Fibroblast of lung (primary cell): ENCODE results near the gene SCAPER. TPM values are rescaled to one million over a fixed set of nuclear protein-coding genes. Genes with fewer than 3 reads are reported as not detected.

Experiments
- DNase-seq, 2 donors: peaks; one replicate each; pipeline versions ENCODE4 v3.0.0 to v3.0.0-alpha.2; 2010; ENCODE audit warnings: low read depth in 2 of 2
- H2AFZ ChIP-seq: 2 replicates; pipeline ENCODE4 v1.5.1; 2012; ENCODE audit warnings: low read length, control low read depth, inconsistent platforms
- H3K27ac ChIP-seq: 2 replicates; pipeline ENCODE4 v1.5.1; 2011; ENCODE audit warnings: low read length, control low read depth; ENCODE audit not compliant: insufficient read depth
- H3K27me3 ChIP-seq: 2 replicates; pipeline ENCODE4 v1.5.1; 2011; ENCODE audit warnings: mild to moderate bottlenecking, low read length; ENCODE audit not compliant: control insufficient read depth, insufficient read depth
- H3K36me3 ChIP-seq: 2 replicates; pipeline ENCODE4 v1.5.1; 2011; ENCODE audit warnings: low read length; ENCODE audit not compliant: control insufficient read depth, insufficient read depth
- H3K4me1 ChIP-seq: 2 replicates; pipeline ENCODE4 v1.5.1; 2011; ENCODE audit warnings: low read length; ENCODE audit not compliant: control insufficient read depth, insufficient read depth; ENCODE audit errors: extremely low read depth
- H3K4me2 ChIP-seq: 2 replicates; pipeline ENCODE4 v1.5.1; 2011; ENCODE audit warnings: low read length, control low read depth; ENCODE audit not compliant: insufficient read depth; ENCODE audit errors: extremely low read depth
- H3K4me3 ChIP-seq, 4 experiments: fragments of 200-600 bp in 1 of 4; sonication (generic) in 1 of 4; replicated peaks in 1 of 4; 2 replicates each; pipeline ENCODE4 v1.5.1; 2011 to 2016; ENCODE audit warnings: low read length in 4 of 4, low read depth in 3 of 4, mild to moderate bottlenecking in 3 of 4, control low read depth in 2 of 4, inconsistent platforms in 1 of 4, mixed read lengths in 1 of 4; ENCODE audit not compliant: insufficient read depth in 1 of 4; ENCODE audit errors: control extremely low read depth in 1 of 4
- H3K79me2 ChIP-seq: 2 replicates; pipeline ENCODE4 v1.5.1; 2012; ENCODE audit warnings: mild to moderate bottlenecking, low read length, inconsistent platforms; ENCODE audit not compliant: control insufficient read depth, insufficient read depth
- H3K9ac ChIP-seq: 2 replicates; pipeline ENCODE4 v1.5.1; 2011; ENCODE audit warnings: mild to moderate bottlenecking, low read length, control low read depth; ENCODE audit not compliant: insufficient read depth
- H3K9me3 ChIP-seq: 2 replicates; pipeline ENCODE4 v1.5.1; 2012; ENCODE audit warnings: low read depth, low read length; ENCODE audit not compliant: control insufficient read depth, insufficient read depth
- H4K20me1 ChIP-seq: 2 replicates; pipeline ENCODE4 v1.5.1; 2011; ENCODE audit warnings: low read length; ENCODE audit not compliant: control insufficient read depth, insufficient read depth; ENCODE audit errors: extremely low read depth
- EZH2 ChIP-seq: IDR thresholded peaks from 2 replicates; pipeline ENCODE4 v1.5.1; 2012; ENCODE audit warnings: low read length, control low read depth, mild to moderate bottlenecking; ENCODE audit errors: missing control alignments
- polyA plus RNA-seq, 2 donors: library from polyadenylated mRNA; depleted of rRNA in 1 of 2; stranded (reverse) in 1 of 2; unstranded in 1 of 2; fragments of >200 nt; gene quantifications; 2 replicates each; pipeline ENCODE4 v1.2.1, GENCODE V29; 2011 to 2012; ENCODE audit warnings: missing spikeins in 1 of 2
- total RNA-seq: library from RNA; depleted of rRNA; stranded (reverse); fragments of >200 nt; gene quantifications from 2 replicates; pipeline ENCODE4 v1.2.1, GENCODE V29; 2014
- TF ChIP-seq, protein P1 (sequence below), 2 donors: IDR thresholded peaks in 1 of 2; conservative IDR thresholded peaks in 1 of 2; 1 replicate in 1 of 2; 2 replicates in 1 of 2; pipeline ENCODE4 v1.5.1; 2011 to 2012; ENCODE audit warnings: low read length in 2 of 2, control low read depth in 1 of 2, inconsistent platforms in 1 of 2, low read depth in 1 of 2, mild to moderate bottlenecking in 1 of 2

Gene SCAPER
- total and polyA plus RNA-seq, 2 donors (not counting 1 experiment from before 2014, with no cell fraction given): 2.3 to 9.1 TPM

- no peaks in the 10 kb centered on the region for H3K27me3 ChIP-seq
- H3K4me1 ChIP-seq: no peaks in the 10 kb centered on the region
- no peak overlapping the region for H3K4me2 ChIP-seq
- H3K9ac ChIP-seq: no peak overlapping the region
- peaks cover 2% of the 10 kb centered on the region for H3K36me3 ChIP-seq
- H3K79me2 ChIP-seq: no peaks in the 10 kb centered on the region
- DNase-seq: peak; percentile 39 to 59
- H3K9me3 ChIP-seq: no peaks in the 10 kb centered on the region
- no peaks in the 10 kb centered on the region for H4K20me1 ChIP-seq
- TF ChIP-seq, protein P1, sequence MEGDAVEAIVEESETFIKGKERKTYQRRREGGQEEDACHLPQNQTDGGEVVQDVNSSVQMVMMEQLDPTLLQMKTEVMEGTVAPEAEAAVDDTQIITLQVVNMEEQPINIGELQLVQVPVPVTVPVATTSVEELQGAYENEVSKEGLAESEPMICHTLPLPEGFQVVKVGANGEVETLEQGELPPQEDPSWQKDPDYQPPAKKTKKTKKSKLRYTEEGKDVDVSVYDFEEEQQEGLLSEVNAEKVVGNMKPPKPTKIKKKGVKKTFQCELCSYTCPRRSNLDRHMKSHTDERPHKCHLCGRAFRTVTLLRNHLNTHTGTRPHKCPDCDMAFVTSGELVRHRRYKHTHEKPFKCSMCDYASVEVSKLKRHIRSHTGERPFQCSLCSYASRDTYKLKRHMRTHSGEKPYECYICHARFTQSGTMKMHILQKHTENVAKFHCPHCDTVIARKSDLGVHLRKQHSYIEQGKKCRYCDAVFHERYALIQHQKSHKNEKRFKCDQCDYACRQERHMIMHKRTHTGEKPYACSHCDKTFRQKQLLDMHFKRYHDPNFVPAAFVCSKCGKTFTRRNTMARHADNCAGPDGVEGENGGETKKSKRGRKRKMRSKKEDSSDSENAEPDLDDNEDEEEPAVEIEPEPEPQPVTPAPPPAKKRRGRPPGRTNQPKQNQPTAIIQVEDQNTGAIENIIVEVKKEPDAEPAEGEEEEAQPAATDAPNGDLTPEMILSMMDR (conservative IDR thresholded peaks at IDR 0.05 in 1 of 2, IDR thresholded peaks at IDR 0.05 in 1 of 2; ENCODE audit: low read depth in 1 of 2, low read length in 2 of 2): no peak
- no peak for TF ChIP-seq EZH2
- no peak overlapping the region for H3K27ac ChIP-seq
- H3K4me3 ChIP-seq: no peak overlapping the region
- no peak overlapping the region for H2AFZ ChIP-seq
Observed at GRCh38 chr15:76945494-76946093, 40.5 kb upstream of the SCAPER start.

DNA sequence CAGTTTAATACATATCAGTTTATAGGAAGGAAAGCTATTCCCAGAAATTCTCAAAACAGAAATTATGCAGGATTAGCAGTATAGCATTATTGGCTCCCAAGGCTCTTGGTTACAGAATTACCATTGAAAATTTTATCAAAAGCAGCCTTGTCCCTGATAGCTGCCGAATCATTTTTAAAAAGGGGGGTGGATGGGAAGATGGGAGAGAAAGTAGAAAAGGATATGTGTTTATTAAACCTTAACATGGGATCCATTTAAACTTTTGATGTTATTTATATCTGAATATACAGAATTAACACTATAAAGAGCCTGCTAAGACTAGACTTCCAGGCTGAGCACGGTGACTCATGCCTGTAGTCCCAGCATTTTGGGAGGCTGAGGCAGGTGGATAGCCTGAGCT, 37.2 kb upstream of the SCAPER start:
- Histone ChIP-seq H3K79me2 (no peaks in the 10 kb centered on the region), H3K27me3 (no peaks in the 10 kb centered on the region), H2AFZ (no peak overlapping the region), H3K4me2 (no peak overlapping the region), H3K9me3 (no peaks in the 10 kb centered on the region), H3K4me3 (no peak overlapping the region), H4K20me1 (no peaks in the 10 kb centered on the region), H3K27ac (no peak overlapping the region), H3K36me3 (no peaks in the 10 kb centered on the region), H3K9ac (no peak overlapping the region), H3K4me1 (no peaks in the 10 kb centered on the region)
- DNase-seq: no peak
- no peak for TF ChIP-seq EZH2
- TF ChIP-seq, protein P1 (conservative IDR thresholded peaks at IDR 0.05 in 1 of 2, IDR thresholded peaks at IDR 0.05 in 1 of 2; ENCODE audit: low read depth in 1 of 2, low read length in 2 of 2): no peak

- Histone ChIP-seq H3K4me1 (no peaks in the 10 kb centered on the region), H3K4me3 (no peak overlapping the region), H3K79me2 (no peaks in the 10 kb centered on the region), H3K36me3 (no peaks in the 10 kb centered on the region), H3K27ac (no peak overlapping the region), H3K27me3 (no peaks in the 10 kb centered on the region), H2AFZ (no peak overlapping the region), H3K9ac (no peak overlapping the region), H4K20me1 (no peaks in the 10 kb centered on the region), H3K9me3 (no peaks in the 10 kb centered on the region), H3K4me2 (no peak overlapping the region)
- TF ChIP-seq, protein P1 (conservative IDR thresholded peaks at IDR 0.05 in 1 of 2, IDR thresholded peaks at IDR 0.05 in 1 of 2; ENCODE audit: low read depth in 1 of 2, low read length in 2 of 2): no peak
- TF ChIP-seq EZH2: no peak
- DNase-seq: no peak
Observed at GRCh38 chr15:76941636-76942035, 36.5 kb upstream of the SCAPER start.
